DND-41 (cell line): ENCODE data around the gene MIA.

Source experiments
- ATAC-seq: fragments of 200-7000 bp; cut with Tn5 transposase; 3 replicates; pipeline ENCODE4 v1.9.1; 2021; ENCODE audit warnings: low read depth; ENCODE audit not compliant: insufficient read depth
- DNase-seq: peaks from one replicate; pipeline ENCODE4 v3.0.0-alpha.2; 2020
- H2AFZ ChIP-seq: 2 replicates; pipeline ENCODE4 v1.6.0; 2012; ENCODE audit warnings: low read depth, low read length
- H3K27ac ChIP-seq: 2 replicates; pipeline ENCODE4 v1.5.1; 2012; ENCODE audit warnings: low read length, inconsistent platforms
- H3K27me3 ChIP-seq: fragments of 200-600 bp; sonication (generic); 2 replicates; pipeline ENCODE4 v1.6.0; 2012; ENCODE audit warnings: low read length, mild to moderate bottlenecking, inconsistent platforms; ENCODE audit not compliant: insufficient read depth, poor library complexity
- H3K36me3 ChIP-seq: 2 replicates; pipeline ENCODE4 v1.5.1; 2012; ENCODE audit warnings: low read length, inconsistent platforms; ENCODE audit not compliant: insufficient read depth
- H3K4me1 ChIP-seq: 2 replicates; pipeline ENCODE4 v1.5.1; 2012; ENCODE audit warnings: mild to moderate bottlenecking, low read length; ENCODE audit not compliant: insufficient read depth
- H3K4me2 ChIP-seq: 2 replicates; pipeline ENCODE4 v1.6.0; 2012; ENCODE audit warnings: mild to moderate bottlenecking, moderate library complexity, low read length, inconsistent platforms; ENCODE audit not compliant: insufficient read depth
- H3K4me3 ChIP-seq, 2 experiments: fragments of 200-600 bp in 1 of 2; shearing (Covaris generic) in 1 of 2; 2 replicates each; pipeline ENCODE4 v1.5.1; 2012 to 2016; ENCODE audit warnings: inconsistent platforms in 2 of 2, low read length in 2 of 2, mild to moderate bottlenecking in 2 of 2, low read depth in 1 of 2, moderate library complexity in 1 of 2
- H3K79me2 ChIP-seq: 2 replicates; pipeline ENCODE4 v1.6.0; 2012; ENCODE audit warnings: low read length, inconsistent platforms; ENCODE audit not compliant: insufficient read depth
- H3K9ac ChIP-seq: 2 replicates; pipeline ENCODE4 v1.6.0; 2012; ENCODE audit warnings: low read depth, mild to moderate bottlenecking, inconsistent platforms, low read length, moderate library complexity
- H3K9me3 ChIP-seq: 2 replicates; pipeline ENCODE4 v1.5.1; 2012; ENCODE audit warnings: low read length, moderate library complexity, mild to moderate bottlenecking, inconsistent platforms; ENCODE audit not compliant: insufficient read depth, severe bottlenecking
- H4K20me1 ChIP-seq: 2 replicates; pipeline ENCODE4 v1.6.0; 2012; ENCODE audit warnings: low read length; ENCODE audit not compliant: insufficient read depth
- EZH2 ChIP-seq: IDR thresholded peaks from 3 replicates; pipeline ENCODE4 v1.6.1; 2012; ENCODE audit warnings: borderline replicate concordance, low read depth, mild to moderate bottlenecking, moderate library complexity, low read length, inconsistent platforms; ENCODE audit not compliant: severe bottlenecking
- TF ChIP-seq, protein P1 (sequence below): IDR thresholded peaks from 2 replicates; pipeline ENCODE4 v1.5.1; 2012; ENCODE audit warnings: borderline replicate concordance, low read length, moderate library complexity, mild to moderate bottlenecking; ENCODE audit not compliant: poor library complexity, severe bottlenecking; ENCODE audit errors: extremely low read depth

Gene MIA

GRCh38 chr19:40785526-40785925 lies 10.2 kb downstream of the MIA start:
- DNase-seq: no peak
- no peak overlapping the region for H3K4me2 ChIP-seq
- ATAC-seq: no peak
- no peak overlapping the region for H3K9ac ChIP-seq
- no peaks in the 10 kb centered on the region for H4K20me1 ChIP-seq
- no peaks in the 10 kb centered on the region for H3K9me3 ChIP-seq
- H3K27me3 ChIP-seq: no peaks in the 10 kb centered on the region
- H2AFZ ChIP-seq: no peak overlapping the region
- H3K79me2 ChIP-seq: no peaks in the 10 kb centered on the region
- H3K4me3 ChIP-seq: no peak overlapping the region
- peaks cover 4% of the 10 kb centered on the region; the same call in 1 of the 2 replicates for H3K36me3 ChIP-seq
- H3K4me1 ChIP-seq: no peaks in the 10 kb centered on the region
- H3K27ac ChIP-seq: no peak overlapping the region
- TF ChIP-seq EZH2: no peak
- TF ChIP-seq, protein P1, sequence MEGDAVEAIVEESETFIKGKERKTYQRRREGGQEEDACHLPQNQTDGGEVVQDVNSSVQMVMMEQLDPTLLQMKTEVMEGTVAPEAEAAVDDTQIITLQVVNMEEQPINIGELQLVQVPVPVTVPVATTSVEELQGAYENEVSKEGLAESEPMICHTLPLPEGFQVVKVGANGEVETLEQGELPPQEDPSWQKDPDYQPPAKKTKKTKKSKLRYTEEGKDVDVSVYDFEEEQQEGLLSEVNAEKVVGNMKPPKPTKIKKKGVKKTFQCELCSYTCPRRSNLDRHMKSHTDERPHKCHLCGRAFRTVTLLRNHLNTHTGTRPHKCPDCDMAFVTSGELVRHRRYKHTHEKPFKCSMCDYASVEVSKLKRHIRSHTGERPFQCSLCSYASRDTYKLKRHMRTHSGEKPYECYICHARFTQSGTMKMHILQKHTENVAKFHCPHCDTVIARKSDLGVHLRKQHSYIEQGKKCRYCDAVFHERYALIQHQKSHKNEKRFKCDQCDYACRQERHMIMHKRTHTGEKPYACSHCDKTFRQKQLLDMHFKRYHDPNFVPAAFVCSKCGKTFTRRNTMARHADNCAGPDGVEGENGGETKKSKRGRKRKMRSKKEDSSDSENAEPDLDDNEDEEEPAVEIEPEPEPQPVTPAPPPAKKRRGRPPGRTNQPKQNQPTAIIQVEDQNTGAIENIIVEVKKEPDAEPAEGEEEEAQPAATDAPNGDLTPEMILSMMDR: no peak

DNA sequence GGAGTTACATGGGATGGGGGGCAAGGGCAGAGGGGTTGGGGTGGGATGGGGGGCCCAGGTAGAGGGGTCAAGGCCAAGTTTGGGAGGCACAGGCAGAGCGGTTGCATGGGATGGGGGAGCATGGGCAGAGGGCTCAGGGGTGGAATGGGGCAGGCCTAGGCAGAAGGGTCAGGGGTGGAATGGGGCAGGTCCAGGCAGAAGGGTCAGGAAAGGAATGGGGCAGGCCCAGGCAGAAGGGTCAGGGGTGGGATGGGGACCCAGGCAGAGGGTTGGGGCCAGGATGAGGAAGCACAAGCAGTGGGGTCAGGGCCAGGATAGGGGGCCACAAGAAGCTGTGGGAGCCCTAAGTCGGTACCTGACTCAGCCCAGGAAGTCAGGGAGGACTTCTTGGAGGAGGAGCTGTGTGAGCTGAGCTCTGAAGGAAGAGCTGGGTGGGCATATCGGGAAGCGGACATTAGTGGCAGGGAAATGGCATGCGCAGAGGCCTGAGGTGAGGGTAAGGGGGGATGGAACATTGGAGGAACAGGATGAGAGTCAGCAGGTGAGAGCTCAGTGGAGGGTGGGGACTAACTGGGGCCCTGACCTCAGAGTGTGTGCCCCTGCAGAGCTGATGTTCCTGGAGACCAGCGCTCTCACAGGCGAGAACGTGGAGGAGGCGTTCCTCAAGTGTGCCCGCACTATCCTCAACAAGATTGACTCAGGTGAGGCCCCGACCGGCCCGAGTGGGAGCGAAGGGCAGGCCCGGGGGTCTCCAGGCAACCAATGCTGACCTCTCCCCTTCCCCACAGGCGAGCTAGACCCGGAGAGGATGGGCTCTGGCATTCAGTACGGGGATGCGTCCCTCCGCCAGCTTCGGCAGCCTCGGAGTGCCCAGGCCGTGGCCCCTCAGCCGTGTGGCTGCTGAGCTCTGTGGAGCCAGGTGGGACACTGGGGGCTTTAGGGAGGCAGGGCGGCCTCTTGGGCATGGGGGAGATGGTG lies 11.0 kb downstream of the MIA start:
- TF ChIP-seq, protein P1: no peak
- TF ChIP-seq EZH2: no peak
- Histone ChIP-seq H3K4me1 (no peaks in the 10 kb centered on the region), H3K79me2 (no peaks in the 10 kb centered on the region), H3K9ac (no peak overlapping the region), H3K27me3 (no peaks in the 10 kb centered on the region), H3K9me3 (no peaks in the 10 kb centered on the region), H3K4me3 (no peak overlapping the region), H3K4me2 (no peak overlapping the region), H3K36me3 (peaks cover 4% of the 10 kb centered on the region; the same call in 1 of the 2 replicates), H3K27ac (no peak overlapping the region), H2AFZ (no peak overlapping the region), H4K20me1 (no peaks in the 10 kb centered on the region)
- no peak for ATAC-seq
- DNase-seq: no peak

- Histone ChIP-seq H3K79me2 (no peaks in the 10 kb centered on the region), H3K4me3 (no peak overlapping the region), H2AFZ (no peak overlapping the region), H3K9me3 (no peaks in the 10 kb centered on the region), H3K27me3 (no peaks in the 10 kb centered on the region), H4K20me1 (no peaks in the 10 kb centered on the region), H3K27ac (no peak overlapping the region), H3K9ac (no peak overlapping the region), H3K4me2 (no peak overlapping the region), H3K36me3 (no peaks in the 10 kb centered on the region), H3K4me1 (no peaks in the 10 kb centered on the region)
- no peak for ATAC-seq
- DNase-seq: no peak
- TF ChIP-seq, protein P1: no peak
- no peak for TF ChIP-seq EZH2
Observed at GRCh38 chr19:40791349-40791748, 16.0 kb downstream of the MIA start.
